Pancreas (tissue), 10 donors: ENCODE measurements around the gene ICAM1. TPM values are rescaled to one million over a fixed set of nuclear protein-coding genes. Genes with fewer than 3 reads are reported as not detected.

Experiments
- ATAC-seq, 4 donors: fragments of 200-7000 bp; cut with Tn5 transposase; one replicate each; pipeline versions ENCODE4 v1.8.0 to v1.9.1; 2020; ENCODE audit warnings: mild to moderate bottlenecking in 4 of 4, moderate library complexity in 4 of 4
- DNase-seq, 6 donors: peaks; one replicate each; pipeline ENCODE4 v3.0.0-alpha.2; 2020
- FAIRE-seq: peaks from 2 replicates; lab custom pipeline; 2012; peaks lifted over from hg19 to GRCh38; lab: Jason Lieb, UNC
- H3K27ac ChIP-seq, 4 donors: fragments of 200-600 bp; sonication (generic); 1 replicate in 3 of 4; 2 replicates in 1 of 4; pipeline versions ENCODE4 v1.5.0 to v1.8.0; 2020
- H3K27me3 ChIP-seq, 4 donors: fragments of 200-600 bp; one replicate each; pipeline ENCODE4 v1.8.0; 2021
- H3K36me3 ChIP-seq, 3 donors: fragments of 200-600 bp; sonication (generic) in 1 of 3; one replicate each; pipeline versions ENCODE4 v1.5.0 to v1.8.0; 2020 to 2021
- H3K4me1 ChIP-seq, 3 donors: fragments of 200-600 bp; one replicate each; pipeline ENCODE4 v1.8.0; 2021
- H3K4me3 ChIP-seq, 4 donors: fragments of 200-600 bp; sonication (generic) in 2 of 4; one replicate each; pipeline versions ENCODE4 v1.5.0 to v1.8.0; 2020 to 2021
- H3K9me3 ChIP-seq, 4 donors: fragments of 200-600 bp; one replicate each; pipeline ENCODE4 v1.8.0; 2021
- WGBS, 2 donors: extraction: QIAGEN DNeasy Blood & Tissue Kit; methylation state at CpG; one replicate each; pipeline ENCODE4 v1.1.7; 2013; 5-methylcytosine and 5-hydroxymethylcytosine counted together
- intact Hi-C, 3 donors: fragments of 100-400 bp; cut with DNase I; formaldehyde crosslinking; loops; one replicate each; pipeline versions ENCODE4 v1.11.1 to v1.14.2; 2022
- polyA plus RNA-seq, 2 donors: library from polyadenylated mRNA; stranded (reverse); fragments of 200-250 nt; gene quantifications; one replicate each; pipeline ENCODE4 v1.2.3, GENCODE V29; 2013
- total RNA-seq, 6 donors: library from RNA; stranded (reverse); fragmentation: NEBNext Ultra II Directional in 4 of 6; extraction: Animal tissue kit (Norgen Biotek cat#: 25700) in 4 of 6; gene quantifications; one replicate each; pipeline versions ENCODE4 v1.2.1 to v1.2.4, GENCODE V29; 2021 to 2023
- TF ChIP-seq, protein P1 (sequence below), 4 donors: fragments of 200-600 bp; sonication (generic) in 3 of 4; IDR thresholded peaks; one replicate each; pipeline versions ENCODE4 v1.5.0 to v1.8.0; 2021; ENCODE audit warnings: antibody characterized with exemption in 4 of 4
- donor health status: healthy with polysubstance abuse.
- donor health status: DM: no; HTN: no; CAD: no; lungs with moderate emphysema.
- donor health status: DM: no; HTN: no; CAD: no.
- donor health status: control.
- donor health status: control.
- donor health status: Bipolar disorder and iron deficiency.
- donor health status: DM: yes; HTN: yes; CAD: no.
- donor health status: DM: no; HTN: no; CAD: no.
- donor health status: DM: no; HTN: no; CAD: no.
- donor health status: DM: yes; HTN: yes; CAD: no.

ICAM1 gene
- total and polyA plus RNA-seq, 8 donors, result 2.2 to 32.4 (median 6.8) TPM

DNA sequence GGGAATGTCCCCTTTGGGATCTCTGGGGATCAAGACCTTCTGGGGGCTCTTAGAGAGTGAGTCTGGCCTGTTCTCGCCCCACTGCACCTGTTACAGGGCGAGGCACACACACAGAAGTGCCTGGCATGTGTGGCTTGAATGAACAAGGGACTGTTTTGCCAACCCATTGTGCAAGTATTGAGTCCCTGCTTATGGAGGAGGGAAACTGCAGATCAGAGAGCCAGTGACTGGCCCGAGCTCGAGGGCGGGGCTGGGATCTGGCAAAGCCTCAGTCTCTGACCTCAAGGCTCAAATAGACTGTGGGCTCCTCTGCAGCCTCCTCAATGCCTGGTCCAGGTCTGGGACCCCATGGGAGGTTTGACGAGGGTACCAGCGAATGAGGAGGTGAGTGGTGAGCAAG, 56.9 kb downstream of the ICAM1 start:
- TF ChIP-seq, protein P1, sequence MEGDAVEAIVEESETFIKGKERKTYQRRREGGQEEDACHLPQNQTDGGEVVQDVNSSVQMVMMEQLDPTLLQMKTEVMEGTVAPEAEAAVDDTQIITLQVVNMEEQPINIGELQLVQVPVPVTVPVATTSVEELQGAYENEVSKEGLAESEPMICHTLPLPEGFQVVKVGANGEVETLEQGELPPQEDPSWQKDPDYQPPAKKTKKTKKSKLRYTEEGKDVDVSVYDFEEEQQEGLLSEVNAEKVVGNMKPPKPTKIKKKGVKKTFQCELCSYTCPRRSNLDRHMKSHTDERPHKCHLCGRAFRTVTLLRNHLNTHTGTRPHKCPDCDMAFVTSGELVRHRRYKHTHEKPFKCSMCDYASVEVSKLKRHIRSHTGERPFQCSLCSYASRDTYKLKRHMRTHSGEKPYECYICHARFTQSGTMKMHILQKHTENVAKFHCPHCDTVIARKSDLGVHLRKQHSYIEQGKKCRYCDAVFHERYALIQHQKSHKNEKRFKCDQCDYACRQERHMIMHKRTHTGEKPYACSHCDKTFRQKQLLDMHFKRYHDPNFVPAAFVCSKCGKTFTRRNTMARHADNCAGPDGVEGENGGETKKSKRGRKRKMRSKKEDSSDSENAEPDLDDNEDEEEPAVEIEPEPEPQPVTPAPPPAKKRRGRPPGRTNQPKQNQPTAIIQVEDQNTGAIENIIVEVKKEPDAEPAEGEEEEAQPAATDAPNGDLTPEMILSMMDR (IDR thresholded peaks at IDR 0.05), result no peak
- ATAC-seq, result no peak
- Histone ChIP-seq H3K9me3 (no peaks in the 10 kb centered on the region), H3K27me3 (no peaks in the 10 kb centered on the region), H3K4me1 (peaks cover 6 to 9% (median 8%) of the 10 kb centered on the region in 3 donors), H3K27ac (no peak overlapping the region), H3K4me3 (no peak overlapping the region), H3K36me3 (peaks cover 4 to 36% (median 20%) of the 10 kb centered on the region in 3 donors)
- intact Hi-C loops, result no loop called here
- no peak for DNase-seq
- FAIRE-seq, result no peak
- 90 to 93% methylated on average over 7 of the region's 7 CpGs for WGBS, 2 donors

DNA sequence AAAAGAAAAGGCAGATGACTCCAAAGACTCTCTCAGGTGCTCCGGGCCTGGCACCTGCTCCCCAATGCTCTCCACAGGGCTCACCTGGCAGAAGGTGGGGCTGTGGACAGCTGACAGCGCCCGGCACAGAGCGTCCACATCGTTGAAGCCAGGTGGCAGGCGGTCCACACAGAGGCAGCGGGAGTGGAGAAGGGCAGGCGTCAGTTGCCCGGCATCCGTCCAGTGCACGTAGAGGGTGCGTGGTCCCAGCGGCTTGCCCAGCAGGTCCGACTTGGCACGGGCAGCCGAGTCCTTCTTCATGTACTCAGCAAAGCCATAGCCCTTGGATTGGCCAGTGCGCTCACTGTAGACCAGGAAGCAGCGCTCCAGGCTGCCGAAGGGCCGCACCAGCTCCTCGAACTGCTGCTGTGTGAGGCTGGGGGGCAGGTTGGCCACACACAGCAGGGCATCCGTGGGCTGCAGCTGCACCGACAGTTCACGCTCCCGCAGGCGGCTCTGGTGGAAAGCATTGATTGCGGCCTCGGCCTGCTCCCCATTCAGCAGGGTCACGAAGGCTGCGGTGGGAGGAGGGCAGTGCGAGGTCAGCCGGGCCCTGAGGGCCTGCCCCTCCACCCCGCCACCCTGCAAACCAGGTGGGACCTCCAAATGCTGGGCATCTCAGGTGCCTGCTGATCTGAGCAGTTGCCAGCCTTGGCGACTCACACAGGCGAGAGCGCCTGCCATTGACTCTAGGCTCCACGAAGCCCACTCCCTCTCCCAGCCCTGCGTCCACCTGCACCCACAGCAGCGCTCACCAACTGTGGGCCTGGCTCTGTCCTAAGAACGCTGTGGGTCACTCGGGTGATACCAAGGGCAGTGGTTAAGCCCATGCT, 57.9 kb downstream of the ICAM1 start:
- WGBS, 2 donors, result 92 to 95% methylated on average over 38 to 41 of the region's 41 CpGs
- DNase-seq, result peak in 1 of 6 donors; percentile 72

DNA sequence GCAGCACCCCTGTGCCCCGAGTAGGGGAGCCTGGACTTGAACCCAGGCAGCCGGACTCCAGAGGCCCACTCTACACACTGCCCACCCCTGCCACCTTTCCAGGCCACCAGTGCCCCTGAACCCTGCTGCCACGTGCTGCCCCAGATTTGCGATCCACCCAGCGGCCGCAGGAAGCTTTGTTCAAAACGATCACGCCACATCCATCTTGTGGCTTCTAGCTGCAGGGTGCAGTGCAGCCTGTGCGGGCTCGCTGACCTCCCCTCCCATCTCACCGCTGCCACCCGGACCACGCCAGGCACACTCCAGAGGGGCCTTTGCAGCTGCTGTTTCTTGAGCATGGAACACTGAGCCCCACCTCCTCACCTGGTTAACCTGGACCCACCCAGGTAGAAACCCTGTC, 58.6 kb downstream of the ICAM1 start:
- TF ChIP-seq, protein P1 (IDR thresholded peaks at IDR 0.05), result no peak
- H3K27ac ChIP-seq, result no peak overlapping the region
- FAIRE-seq (no peak), ATAC-seq (no peak), DNase-seq (peak in 1 of 6 donors; percentile 53)
- no peaks in the 10 kb centered on the region for H3K9me3 ChIP-seq
- intact Hi-C loops, result no loop called here
- WGBS, 2 donors, result 91 to 92% methylated on average over 13 of the region's 13 CpGs
- H3K4me1 ChIP-seq, result peaks cover 6 to 9% (median 8%) of the 10 kb centered on the region in 3 donors
- no peaks in the 10 kb centered on the region for H3K27me3 ChIP-seq
- peaks cover 4 to 30% (median 20%) of the 10 kb centered on the region in 3 donors for H3K36me3 ChIP-seq
- no peak overlapping the region for H3K4me3 ChIP-seq

More for the DNA sequence above, 57.9 kb downstream of the ICAM1 start:
- Histone ChIP-seq H3K9me3 (no peaks in the 10 kb centered on the region), H3K4me1 (peaks cover 6 to 9% (median 8%) of the 10 kb centered on the region in 3 donors), H3K27ac (no peak overlapping the region), H3K4me3 (no peak overlapping the region), H3K36me3 (peaks cover 4 to 30% (median 20%) of the 10 kb centered on the region in 3 donors), H3K27me3 (no peaks in the 10 kb centered on the region)
- ATAC-seq (no peak), FAIRE-seq (no peak)
- intact Hi-C loops, result no loop called here
- TF ChIP-seq, protein P1 (IDR thresholded peaks at IDR 0.05), result no peak

DNA sequence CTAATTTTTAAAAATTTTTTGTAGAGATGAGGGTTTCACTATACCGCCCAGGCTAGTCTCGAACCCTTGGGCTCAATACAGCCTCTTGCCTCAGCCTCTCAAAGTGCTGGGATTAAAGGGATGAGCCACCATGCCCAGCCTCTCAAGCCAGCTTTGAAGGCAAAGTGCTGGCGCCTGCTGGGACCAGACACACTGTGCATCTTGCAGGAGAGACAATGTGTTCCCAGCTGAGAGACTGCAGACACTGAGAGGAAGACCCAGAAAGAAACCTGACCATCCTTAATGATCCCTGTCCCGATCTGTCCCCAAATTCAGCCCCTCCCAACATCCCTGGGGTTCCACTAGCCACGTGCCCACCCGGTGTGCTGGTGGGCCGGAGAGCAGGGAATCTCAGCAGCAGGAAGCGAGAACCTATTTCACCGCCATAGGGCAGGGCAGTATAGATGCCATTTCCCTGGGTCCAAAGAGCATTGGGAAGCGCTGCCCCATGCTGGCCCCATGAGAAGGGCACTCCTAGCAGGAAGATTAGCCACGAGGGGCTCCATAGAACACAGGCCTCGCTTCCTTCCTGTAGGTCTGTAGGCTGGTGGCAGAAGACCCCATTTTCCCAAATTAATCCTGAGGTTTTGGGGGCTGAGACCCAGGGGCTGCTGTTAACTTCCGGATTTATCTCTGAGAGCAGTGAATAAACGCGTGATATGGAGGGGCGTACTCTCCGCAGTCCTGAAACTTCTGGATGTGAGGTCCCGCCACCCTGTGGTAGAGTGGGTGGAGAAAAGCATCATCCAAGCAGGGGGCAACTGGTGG, 61.4 kb downstream of the ICAM1 start:
- H3K9me3 ChIP-seq, result no peaks in the 10 kb centered on the region
- H3K27ac ChIP-seq, result peak overlapping the region in 2 of 4 donors; percentile 82 to 83
- ATAC-seq, result no peak
- TF ChIP-seq, protein P1 (IDR thresholded peaks at IDR 0.05), result no peak
- peak overlapping the region; percentile 48 to 94 (median 80) for H3K4me3 ChIP-seq
- H3K27me3 ChIP-seq, result no peaks in the 10 kb centered on the region
- peaks cover 4 to 22% (median 17%) of the 10 kb centered on the region in 3 donors for H3K36me3 ChIP-seq
- 32% methylated on average over 18 of the region's 18 CpGs for WGBS, 2 donors
- intact Hi-C loops, result no loop called here
- DNase-seq, result no peak
- H3K4me1 ChIP-seq, result peaks cover 6 to 9% (median 8%) of the 10 kb centered on the region in 3 donors
- FAIRE-seq, result no peak
